GM12878 (cell line): Measurements from ENCODE around the gene MORC1.

Experiments
- HDAC2 ChIP-seq: fragments of 200-600 bp; sonication (generic); IDR thresholded peaks from 2 replicates; pipeline ENCODE4 v1.6.1; 2017
- TF ChIP-seq, protein P1 (sequence below), 3 experiments: IDR thresholded peaks in 2 of 3; conservative IDR thresholded peaks in 1 of 3; 2 replicates each; pipeline ENCODE4 v1.5.1; 2011; ENCODE audit warnings: low read depth in 3 of 3, low read length in 3 of 3, mild to moderate bottlenecking in 3 of 3, control low read depth in 2 of 3, moderate library complexity in 2 of 3, inconsistent platforms in 1 of 3, mixed read lengths in 1 of 3; ENCODE audit not compliant: control insufficient read depth in 2 of 3, insufficient read depth in 1 of 3; ENCODE audit errors: extremely low read depth in 1 of 3
- TF ChIP-seq, protein P2 (sequence below): IDR thresholded peaks from 2 replicates; pipeline ENCODE4 v1.6.1; 2012; ENCODE audit warnings: low read depth, low read length, improper control_type of control experiment

DNA sequence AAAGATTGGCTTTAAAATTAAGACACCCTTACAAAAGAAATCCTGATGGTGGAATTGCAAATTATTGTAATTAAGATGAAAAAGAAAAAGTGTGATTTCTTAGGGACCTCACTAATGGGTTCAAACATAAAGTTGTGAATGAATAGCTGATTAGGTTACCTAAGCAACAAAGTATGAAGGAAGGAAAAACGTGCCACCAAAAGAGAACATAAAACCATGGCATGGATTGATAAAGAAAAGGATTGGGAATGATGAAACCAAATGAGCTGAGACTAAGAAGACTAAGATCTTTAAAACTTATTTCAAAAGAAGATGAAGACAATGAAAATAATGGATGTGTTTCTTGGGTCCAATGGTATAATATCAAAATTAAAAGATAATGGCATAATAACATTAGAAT is 132.1 kb downstream of the MORC1 start:
- TF ChIP-seq, protein P1, sequence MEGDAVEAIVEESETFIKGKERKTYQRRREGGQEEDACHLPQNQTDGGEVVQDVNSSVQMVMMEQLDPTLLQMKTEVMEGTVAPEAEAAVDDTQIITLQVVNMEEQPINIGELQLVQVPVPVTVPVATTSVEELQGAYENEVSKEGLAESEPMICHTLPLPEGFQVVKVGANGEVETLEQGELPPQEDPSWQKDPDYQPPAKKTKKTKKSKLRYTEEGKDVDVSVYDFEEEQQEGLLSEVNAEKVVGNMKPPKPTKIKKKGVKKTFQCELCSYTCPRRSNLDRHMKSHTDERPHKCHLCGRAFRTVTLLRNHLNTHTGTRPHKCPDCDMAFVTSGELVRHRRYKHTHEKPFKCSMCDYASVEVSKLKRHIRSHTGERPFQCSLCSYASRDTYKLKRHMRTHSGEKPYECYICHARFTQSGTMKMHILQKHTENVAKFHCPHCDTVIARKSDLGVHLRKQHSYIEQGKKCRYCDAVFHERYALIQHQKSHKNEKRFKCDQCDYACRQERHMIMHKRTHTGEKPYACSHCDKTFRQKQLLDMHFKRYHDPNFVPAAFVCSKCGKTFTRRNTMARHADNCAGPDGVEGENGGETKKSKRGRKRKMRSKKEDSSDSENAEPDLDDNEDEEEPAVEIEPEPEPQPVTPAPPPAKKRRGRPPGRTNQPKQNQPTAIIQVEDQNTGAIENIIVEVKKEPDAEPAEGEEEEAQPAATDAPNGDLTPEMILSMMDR (IDR thresholded peaks at IDR 0.05 in 2 of 3, conservative IDR thresholded peaks at IDR 0.05 in 1 of 3; ENCODE audit: control insufficient read depth in 2 of 3, extremely low read depth in 1 of 3, insufficient read depth in 1 of 3, low read depth in 3 of 3, low read length in 3 of 3): no peak
- TF ChIP-seq HDAC2: no peak
- TF ChIP-seq, protein P2, sequence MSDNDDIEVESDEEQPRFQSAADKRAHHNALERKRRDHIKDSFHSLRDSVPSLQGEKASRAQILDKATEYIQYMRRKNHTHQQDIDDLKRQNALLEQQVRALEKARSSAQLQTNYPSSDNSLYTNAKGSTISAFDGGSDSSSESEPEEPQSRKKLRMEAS: no peak
